K562 (cell line): ENCODE measurements around the gene MLLT11. TPM values are rescaled to one million over a fixed set of nuclear protein-coding genes. Genes with fewer than 3 reads are reported as not detected.

Experiments
- AFF1 ChIP-seq, 2 experiments: fragments of 450-650 bp; IDR thresholded peaks; 2 replicates each; pipeline ENCODE4 v1.6.1; 2018; ENCODE audit warnings: mild to moderate bottlenecking in 2 of 2, low read depth in 1 of 2; ENCODE audit not compliant: partially characterized antibody in 2 of 2
- ARID1B ChIP-seq: fragments of 450-650 bp; IDR thresholded peaks from 2 replicates; pipeline ENCODE4 v1.6.1; 2016; ENCODE audit warnings: antibody characterized with exemption, mild to moderate bottlenecking, inconsistent platforms
- BRD4 ChIP-seq: fragments of 200-600 bp; sonication (generic); IDR thresholded peaks from 2 replicates; pipeline ENCODE4 v1.6.1; 2017; ENCODE audit warnings: inconsistent platforms
- CHD2 ChIP-seq: IDR thresholded peaks from 2 replicates; pipeline ENCODE4 v1.6.1; 2011; ENCODE audit warnings: low read depth, low read length
- E2F6 ChIP-seq, 2 experiments: IDR thresholded peaks; 2 replicates each; pipeline ENCODE4 v1.6.1; 2011; ENCODE audit warnings: borderline replicate concordance in 1 of 2, control low read depth in 1 of 2, low read depth in 1 of 2, low read length in 1 of 2, mild to moderate bottlenecking in 1 of 2, mixed read lengths in 1 of 2, moderate library complexity in 1 of 2; ENCODE audit not compliant: insufficient read depth in 1 of 2, insufficient read length in 1 of 2, poor library complexity in 1 of 2, severe bottlenecking in 1 of 2; ENCODE audit errors: extremely low read depth in 1 of 2
- GABPB2 ChIP-seq: fragments of 250-450 bp; sonication (Bioruptor Pico); conservative IDR thresholded peaks from 2 replicates; pipeline ENCODE4 v1.5.1; 2021; ENCODE audit warnings: mild to moderate bottlenecking
- HNRNPH1 ChIP-seq: fragments of 200-400 bp; formaldehyde crosslinking; optimal IDR thresholded peaks from 2 replicates; pipeline ENCODE3; 2017; ENCODE audit warnings: low read depth, mild to moderate bottlenecking, low read length, moderate library complexity
- JUNB ChIP-seq: fragments of 450-650 bp; formaldehyde crosslinking; conservative IDR thresholded peaks from 2 replicates; pipeline ENCODE4 v1.4.0; 2020; ENCODE audit warnings: mild to moderate bottlenecking
- KDM4B ChIP-seq, 2 experiments: fragments of 450-650 bp in 1 of 2; sonication (generic) in 1 of 2; IDR thresholded peaks; 2 replicates each; pipeline ENCODE4 v1.6.1; 2016 to 2017; ENCODE audit warnings: borderline replicate concordance in 2 of 2, antibody characterized with exemption in 1 of 2, low read depth in 1 of 2, mild to moderate bottlenecking in 1 of 2
- NRF1 ChIP-seq, 2 experiments: fragments of 450-650 bp; IDR thresholded peaks in 1 of 2; conservative IDR thresholded peaks in 1 of 2; 2 replicates each; pipeline ENCODE4 v1.6.1; 2014; ENCODE audit warnings: mild to moderate bottlenecking in 2 of 2
- PHF8 ChIP-seq: fragments of 200-600 bp; sonication (generic); IDR thresholded peaks from 2 replicates; pipeline ENCODE4 v1.6.1; 2012; ENCODE audit warnings: mixed run types, mild to moderate bottlenecking, inconsistent platforms, low read length, moderate library complexity, borderline replicate concordance
- TCFL5 ChIP-seq: fragments of 250-450 bp; sonication (Bioruptor Pico); conservative IDR thresholded peaks from 2 replicates; pipeline ENCODE4 v1.6.1; 2021; ENCODE audit warnings: mild to moderate bottlenecking, moderate library complexity, matching md5 sums
- THAP7 ChIP-seq: fragments of 250-450 bp; sonication (Bioruptor Pico); IDR thresholded peaks from 2 replicates; pipeline ENCODE4 v1.5.0; 2021
- ZNF23 ChIP-seq: fragments of 250-450 bp; sonication (Bioruptor Pico); IDR thresholded peaks from 2 replicates; pipeline ENCODE4 v1.4.0; 2020; ENCODE audit warnings: mild to moderate bottlenecking
- ZNF408 ChIP-seq: fragments of 250-450 bp; sonication (Bioruptor Pico); IDR thresholded peaks from 2 replicates; pipeline ENCODE4 v1.4.0; 2020; ENCODE audit warnings: low read depth, mild to moderate bottlenecking, moderate library complexity
- ZNF445 ChIP-seq: fragments of 250-450 bp; sonication (Bioruptor Pico); IDR thresholded peaks from 2 replicates; pipeline ENCODE4 v1.4.0; 2020; ENCODE audit warnings: low read depth, mild to moderate bottlenecking, moderate library complexity
- ZNF518B ChIP-seq: fragments of 250-450 bp; sonication (Bioruptor Pico); IDR thresholded peaks from 2 replicates; pipeline ENCODE4 v1.5.0; 2021; ENCODE audit warnings: mild to moderate bottlenecking, moderate library complexity
- polyA plus RNA-seq, 8 experiments: library from polyadenylated mRNA; depleted of rRNA in 4 of 8; stranded (reverse) in 5 of 8; unstranded in 3 of 8; fragments of >200 nt; fragmentation: Nextera tagmentation in 2 of 8; fragmentation: Illumina TruSeq in 1 of 8; extraction: Ambion mirVana in 2 of 8; extraction: Trizol in 1 of 8; gene quantifications; 2 replicates each; pipeline versions ENCODE4 v1.2.1 to v1.2.3, GENCODE V29; 2011 to 2014; ENCODE audit warnings: inconsistent platforms in 1 of 8, missing spikeins in 1 of 8
- total RNA-seq, 7 experiments: library from RNA; depleted of rRNA in 6 of 7; stranded (reverse); fragments of >200 nt in 6 of 7; fragmentation: Illumina TruSeq in 2 of 7; extraction: Trizol in 2 of 7; gene quantifications; 2 replicates each; pipeline versions ENCODE4 v1.2.1 to v1.2.3, GENCODE V29; 2011 to 2021; ENCODE audit warnings: low replicate concordance in 1 of 7

The MLLT11 gene
- total and polyA plus RNA-seq, 9 of the 15 experiments (the other 6 are each of a cell fraction or from before 2014, with no cell fraction given): 12.1 to 91.0 (median 22.0) TPM

GRCh38 chr1:151070474-151071276, 10.5 kb downstream of the MLLT11 start, which contains the start of gene GABPB2 (continued):
- TF ChIP-seq ARID1B (peak; percentile 68), BRD4 (peak; percentile 96), HNRNPH1 (no peak), PHF8 (peak; percentile 71), KDM4B (IDR thresholded peaks at IDR 0.05; ENCODE audit: borderline replicate concordance in 2 of 2, low read depth in 1 of 2) (no peak), TCFL5 (CRISPR knock-in tag) (no peak), ZNF23 (CRISPR knock-in tag) (no peak), JUNB (CRISPR knock-in tag) (0 out of 2 replicates have a peak, but pooled peaks have one; percentile 18), GABPB2 (CRISPR knock-in tag) (no peak), E2F6 (IDR thresholded peaks at IDR 0.05; ENCODE audit: borderline replicate concordance in 1 of 2, extremely low read depth in 1 of 2, insufficient read depth in 1 of 2, insufficient read length in 1 of 2, low read depth in 1 of 2, low read length in 1 of 2, poor library complexity in 1 of 2, severe bottlenecking in 1 of 2) (peak; percentile 59 to 90), CHD2 (peak; percentile 87), ZNF518B (no peak), NRF1 (conservative IDR thresholded peaks at IDR 0.05 in 1 of 2, IDR thresholded peaks at IDR 0.05 in 1 of 2) (peak; percentile 49 to 77; a peak in 3 of 4 replicates), AFF1 (IDR thresholded peaks at IDR 0.05; ENCODE audit: low read depth in 1 of 2, partially characterized antibody in 2 of 2) (peak; percentile 53 to 97), THAP7 (CRISPR knock-in tag) (no peak), ZNF408 (CRISPR knock-in tag) (no peak), ZNF445 (no peak)
